Ecto neural progenitor cell (in vitro differentiated cells): Measurements from ENCODE around the gene SPG7.
A peak's percentile ranks its signal among the peaks of the same experiment; 100 is the strongest.
"Not testable (repeated sequence)": the region's sequence is repeated elsewhere in the genome, so short reads cannot be mapped to it uniquely, and the experiment has no call there.

Experiments used
- DNase-seq: peaks from one replicate; pipeline ENCODE4 v3.0.0-alpha.2; 2018; ENCODE audit warnings: low spot score

SPG7 gene

DNA sequence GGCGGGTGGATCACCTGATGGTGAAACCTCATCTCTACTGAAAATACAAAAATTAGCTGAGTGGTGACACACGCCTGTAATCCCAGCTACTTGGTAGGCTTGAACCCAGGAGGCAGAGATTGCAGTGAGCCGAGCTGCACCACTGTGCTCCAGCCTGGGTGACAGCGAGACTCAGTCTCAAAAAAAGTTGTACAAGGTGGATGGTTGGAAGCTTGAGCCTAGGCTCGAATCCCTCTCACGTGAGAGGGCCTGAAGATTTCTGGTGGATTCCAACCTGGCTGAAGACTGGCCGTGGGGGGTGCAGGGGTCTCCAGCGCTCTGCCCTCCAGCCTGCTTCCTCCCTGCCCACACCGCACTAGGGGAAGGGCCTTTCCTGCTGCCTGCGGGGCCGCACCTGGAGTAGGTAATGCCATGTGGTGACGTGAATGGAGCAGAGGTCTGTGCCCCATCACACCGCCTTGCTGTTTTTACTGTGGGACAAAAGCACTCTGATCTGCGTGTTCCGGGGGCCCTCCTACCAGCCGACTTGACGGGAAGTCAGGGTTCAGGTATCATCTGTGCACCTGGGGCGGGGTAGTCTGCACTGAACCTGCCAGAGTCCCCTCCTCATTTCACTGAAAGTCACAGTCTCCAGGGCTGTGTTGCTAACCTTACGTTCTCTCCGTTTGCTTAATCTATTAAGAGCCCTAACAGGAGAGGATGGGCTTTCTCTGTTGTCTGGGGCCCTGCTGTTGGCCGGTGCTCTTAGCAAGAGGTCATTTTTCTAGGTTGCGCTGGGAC is 56.5 kb downstream of the SPG7 start:
- no peak for DNase-seq

GRCh38 chr16:89565256-89565505 is 57.0 kb downstream of the SPG7 start:
- peak; percentile 63 for DNase-seq

DNA sequence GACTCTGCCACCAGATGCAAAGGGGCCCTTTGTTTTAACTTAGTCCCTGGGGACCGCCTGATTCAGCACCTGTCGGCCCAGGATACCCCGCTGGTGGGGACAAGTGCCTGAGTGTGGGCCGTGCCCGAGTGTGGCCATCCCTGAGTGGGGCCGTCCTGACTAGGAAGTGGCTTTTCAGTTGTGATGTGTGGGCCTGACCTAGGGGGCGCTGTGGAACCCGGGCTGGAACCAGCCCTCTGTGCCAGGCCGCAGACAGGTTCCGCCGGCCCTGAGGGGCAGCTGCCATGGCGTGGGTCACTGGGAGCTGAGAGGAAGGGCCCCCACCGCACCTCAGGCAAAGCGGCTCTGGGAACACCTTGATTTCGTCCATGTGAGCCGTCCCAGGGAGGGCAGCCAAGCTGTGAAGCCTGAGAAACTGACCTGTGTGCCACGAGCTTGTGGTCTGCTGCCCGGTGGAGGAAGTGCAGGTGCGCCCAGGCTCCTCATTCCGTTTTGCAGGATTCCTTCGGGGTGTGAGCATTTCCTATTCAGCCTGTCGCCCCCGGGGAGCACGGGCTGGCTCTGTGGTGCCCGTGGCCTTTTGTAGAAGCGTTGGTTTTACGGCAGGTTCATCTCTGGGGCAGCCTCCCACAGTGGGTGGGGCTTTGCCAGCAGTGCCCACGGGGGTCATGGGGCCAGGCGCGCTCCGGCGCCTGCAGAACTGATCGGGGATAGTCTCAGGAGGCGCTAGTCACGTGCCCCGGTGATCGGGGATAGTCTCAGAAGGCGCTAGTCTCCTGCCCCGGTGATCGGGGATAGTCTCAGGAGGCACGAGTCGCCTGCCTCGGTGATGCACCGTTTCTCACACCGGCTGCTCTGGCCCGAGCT is 57.5 kb downstream of the SPG7 start:
- peak; percentile 84 for DNase-seq

- no peak for DNase-seq
These were observed 59.7 kb downstream of the SPG7 start for GRCh38 chr16:89567656-89568594.

GRCh38 chr16:89569506-89570341 is 61.5 kb downstream of the SPG7 start:
- no peak for DNase-seq

DNA sequence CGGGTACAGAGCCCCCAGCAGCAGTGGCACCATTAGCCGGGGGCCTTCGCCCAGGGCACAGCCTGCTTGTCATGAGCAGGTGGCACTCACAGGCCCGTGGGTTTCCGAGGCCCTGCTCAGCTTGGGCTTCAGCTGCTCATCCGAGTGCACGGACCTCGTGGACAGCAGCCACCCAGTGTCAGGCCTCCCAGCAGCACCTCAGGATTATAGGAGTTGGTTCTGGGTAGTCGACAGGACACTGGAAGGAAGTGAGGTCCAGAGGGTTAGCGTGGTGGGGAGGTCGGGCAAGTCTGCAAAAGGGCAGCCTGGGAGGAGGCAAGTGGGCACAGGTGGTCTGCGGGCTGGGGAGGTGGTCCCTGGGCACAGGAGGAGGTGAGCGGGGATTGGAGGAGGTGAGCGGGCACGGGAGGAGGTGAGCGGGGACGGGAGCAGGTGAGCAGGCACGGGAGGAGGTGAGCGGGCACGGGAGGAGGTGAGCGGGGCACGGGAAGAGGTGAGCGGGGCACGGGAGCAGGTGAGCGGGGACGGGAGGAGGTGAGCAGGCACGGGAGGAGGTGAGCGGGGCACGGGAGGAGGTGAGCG is 62.2 kb downstream of the SPG7 start:
- DNase-seq = no peak

DNA sequence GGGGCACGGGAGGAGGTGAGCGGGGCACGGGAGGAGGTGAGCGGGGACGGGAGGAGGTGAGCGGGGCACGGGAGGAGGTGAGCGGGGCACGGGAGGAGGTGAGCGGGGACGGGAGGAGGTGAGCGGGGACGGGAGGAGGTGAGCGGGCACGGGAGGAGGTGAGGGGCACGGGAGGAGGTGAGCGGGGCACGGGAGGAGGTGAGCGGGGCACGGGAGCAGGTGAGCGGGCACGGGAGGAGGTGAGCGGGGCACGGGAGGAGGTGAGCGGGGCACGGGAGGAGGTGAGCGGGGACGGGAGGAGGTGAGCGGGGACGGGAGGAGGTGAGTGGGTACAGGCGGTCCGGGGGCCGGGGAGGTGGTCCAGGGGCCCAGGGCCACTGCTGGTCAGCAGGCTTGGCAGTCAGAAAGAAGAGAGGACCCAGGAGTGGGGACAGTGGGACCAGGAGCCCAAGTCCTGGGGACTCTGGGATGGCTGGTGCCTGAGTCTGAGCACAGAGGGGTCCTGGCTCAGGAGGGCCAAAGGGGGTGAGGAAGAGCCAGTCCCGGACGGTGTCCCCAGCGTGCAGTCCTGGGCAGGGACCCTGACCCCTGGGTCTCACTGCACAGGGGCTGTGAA is 62.9 kb downstream of the SPG7 start:
- not testable (repeated sequence) for DNase-seq

DNA sequence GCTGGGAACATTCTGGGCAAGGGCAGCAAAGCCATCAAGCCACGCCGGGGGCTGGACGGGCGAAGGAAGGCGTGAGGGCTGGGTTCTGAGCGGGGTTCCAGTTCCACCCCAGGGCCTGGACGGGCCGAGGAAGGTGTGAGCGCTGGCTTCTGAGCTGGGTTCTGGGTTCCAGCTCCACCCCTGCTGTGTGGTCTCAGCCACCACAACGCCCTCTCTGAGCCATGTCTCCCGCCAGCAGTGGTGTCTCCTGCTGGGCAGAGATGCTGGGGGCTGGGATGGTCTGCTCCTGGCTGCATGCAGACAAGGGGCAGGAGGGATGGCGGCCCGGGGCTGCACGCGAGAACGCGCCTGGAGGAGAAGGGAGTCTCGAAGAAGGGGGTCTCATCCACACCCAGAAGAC is 63.4 kb downstream of the SPG7 start:
- DNase-seq = no peak

DNA sequence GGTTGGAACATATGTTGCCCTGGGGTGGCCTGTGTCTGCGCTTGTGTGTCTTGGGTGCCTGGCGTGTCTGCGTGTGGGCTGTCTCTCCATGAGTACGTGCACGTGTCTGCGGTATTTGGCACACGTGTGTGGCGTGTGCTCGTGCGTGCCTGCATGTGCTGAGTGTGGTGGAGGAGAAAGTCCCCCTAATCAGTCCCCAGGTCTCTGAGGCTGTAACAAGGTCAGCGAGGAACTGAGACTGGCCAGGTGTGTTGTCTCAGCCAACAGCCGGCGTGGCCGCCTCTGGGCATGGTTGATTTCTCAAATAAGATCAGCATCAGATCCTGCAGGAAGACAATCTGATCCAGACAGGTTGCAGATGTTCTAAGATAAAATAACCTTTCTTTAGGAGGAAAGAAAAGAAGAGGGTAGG is 63.9 kb downstream of the SPG7 start:
- DNase-seq = no peak

- no peak for DNase-seq
These were observed 64.4 kb downstream of the SPG7 start for GRCh38 chr16:89572485-89573205.

DNA sequence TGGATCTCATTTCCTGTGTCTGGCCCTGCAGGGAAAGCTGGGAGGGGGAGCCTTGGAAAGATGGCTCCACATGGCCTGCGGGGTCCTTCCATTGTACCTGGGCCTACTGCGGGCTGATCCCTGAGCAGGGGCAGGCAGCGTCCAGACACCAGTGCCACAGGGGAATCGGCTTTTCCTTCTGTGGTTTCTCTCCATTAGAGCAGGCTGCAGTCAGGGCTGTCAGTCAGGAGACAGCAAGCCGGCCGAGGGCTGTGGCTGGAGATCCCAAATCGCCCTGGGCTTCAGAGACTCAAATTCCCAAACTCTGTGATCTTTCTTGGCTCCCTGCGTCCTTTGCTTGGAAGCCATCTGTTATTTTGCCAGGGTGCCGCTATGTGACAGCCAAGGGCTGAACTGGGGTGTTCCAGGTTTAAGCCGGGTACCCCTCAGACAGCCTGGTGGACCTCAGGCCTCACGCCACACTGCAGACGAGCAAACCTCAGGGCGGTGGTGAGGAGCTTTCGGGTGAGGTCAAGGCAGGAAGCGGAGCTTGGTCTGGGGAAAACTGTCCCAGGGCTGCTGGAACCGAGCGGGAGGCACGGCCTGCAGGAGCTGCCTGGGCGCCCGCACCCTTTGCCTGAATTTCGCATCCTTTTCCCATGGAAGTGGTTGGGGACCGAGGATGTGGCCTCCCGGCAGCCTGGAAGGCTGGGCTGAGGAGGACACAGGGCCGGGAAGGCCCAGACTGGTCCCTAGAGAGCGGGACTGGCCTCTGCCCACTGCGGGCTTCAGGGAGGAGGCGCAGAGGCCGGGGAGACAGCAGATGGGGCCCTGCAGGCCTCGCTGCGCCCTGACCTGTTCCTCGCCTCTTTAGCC is 65.8 kb downstream of the SPG7 start:
- no peak for DNase-seq

- DNase-seq = peak; percentile 90
These were observed 66.6 kb downstream of the SPG7 start for GRCh38 chr16:89574681-89575246.

DNA sequence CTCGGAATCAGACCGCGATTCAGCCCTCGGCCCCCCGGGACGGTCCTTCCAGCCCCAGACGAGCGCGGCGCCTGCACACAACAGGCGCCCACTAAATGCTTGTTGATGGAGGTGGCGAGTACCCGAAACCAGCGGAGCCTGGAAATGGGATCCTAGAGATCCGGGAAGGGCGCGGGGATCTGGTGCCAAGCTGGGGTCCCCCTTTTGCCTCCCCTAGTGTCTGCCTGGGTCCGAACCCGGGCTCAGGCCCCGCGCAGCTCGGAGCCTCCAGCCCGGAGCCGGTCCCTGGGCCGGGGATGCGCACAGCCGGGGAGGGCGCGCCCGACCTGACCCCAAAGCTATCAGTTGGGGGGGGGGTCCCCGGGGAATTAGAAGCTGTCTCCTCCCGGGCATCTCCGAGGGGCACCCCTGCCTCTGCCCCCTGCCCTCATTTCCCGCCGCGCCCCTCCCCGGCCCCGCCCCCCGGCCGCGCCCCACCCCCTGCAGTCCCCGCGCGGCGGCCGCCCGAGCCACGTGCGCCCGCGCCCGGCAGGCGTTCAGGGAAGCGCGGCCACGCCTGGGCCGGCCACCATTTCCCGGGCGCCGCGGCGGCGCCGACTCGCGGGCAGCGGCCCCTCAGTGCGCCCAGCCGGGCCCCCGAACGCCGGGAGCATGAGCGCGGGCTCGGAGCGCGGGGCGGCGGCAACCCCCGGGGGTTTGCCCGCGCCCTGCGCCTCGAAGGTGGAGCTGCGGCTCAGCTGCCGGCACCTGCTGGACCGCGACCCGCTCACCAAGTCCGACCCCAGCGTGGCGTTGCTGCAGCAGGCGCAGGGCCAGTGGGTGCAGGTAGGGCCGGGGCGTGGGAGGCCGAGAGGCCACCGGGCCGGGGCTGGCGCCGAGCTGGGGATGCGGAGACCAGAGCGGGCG is 67.3 kb downstream of the SPG7 start, which contains the start of gene CPNE7:
Gene CPNE7 (plus strand): TSS at position 512 of the 906 bp plus-strand sequence. CDS start 140 bp downstream, at position 652.
- DNase-seq = no peak

DNA sequence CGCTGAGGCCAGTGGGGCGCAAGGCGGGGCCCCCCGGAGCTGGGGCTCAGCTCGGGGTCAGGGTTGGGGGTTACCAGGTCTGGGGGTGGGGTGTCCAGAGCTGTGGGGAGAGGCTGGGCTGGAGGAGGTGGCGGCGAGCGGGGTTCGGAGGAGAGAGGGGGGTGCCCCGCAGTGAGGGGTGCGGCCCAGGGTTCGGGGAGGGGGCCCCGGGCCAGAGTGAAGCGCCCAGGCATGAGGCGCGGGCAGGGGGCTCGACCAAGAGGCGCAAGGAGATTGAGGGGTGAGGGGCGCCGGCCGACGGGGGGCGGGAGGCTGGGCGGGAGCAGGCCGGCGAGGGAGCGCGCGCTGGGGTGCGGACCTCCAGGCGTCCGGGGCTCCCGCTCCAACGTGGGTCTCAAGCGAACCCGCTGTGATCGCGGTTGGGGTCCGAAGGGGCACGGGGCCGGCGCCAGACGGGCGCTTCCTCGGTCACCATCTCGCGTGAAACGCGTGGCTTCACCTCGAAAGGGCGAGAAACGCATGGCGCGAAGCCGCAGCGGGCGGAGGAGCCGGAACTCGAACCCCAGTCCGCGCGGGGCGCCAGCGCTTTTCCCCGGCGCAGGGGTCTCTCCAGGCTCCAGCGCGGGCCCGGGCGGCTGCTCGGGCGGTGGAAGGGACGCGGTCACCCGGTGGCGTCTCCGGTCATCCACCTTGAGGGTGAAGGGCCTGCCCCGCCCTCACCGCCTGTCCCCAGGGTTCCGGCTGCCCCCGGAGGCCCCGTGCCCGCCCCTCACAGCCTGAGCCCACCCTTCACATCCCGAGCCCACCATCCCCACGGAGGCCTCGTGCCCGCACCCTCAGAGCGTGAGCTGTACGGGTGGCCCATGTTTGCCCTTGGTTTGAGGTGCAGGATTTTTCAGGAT is 68.2 kb downstream of the SPG7 start:
- DNase-seq = no peak

DNA sequence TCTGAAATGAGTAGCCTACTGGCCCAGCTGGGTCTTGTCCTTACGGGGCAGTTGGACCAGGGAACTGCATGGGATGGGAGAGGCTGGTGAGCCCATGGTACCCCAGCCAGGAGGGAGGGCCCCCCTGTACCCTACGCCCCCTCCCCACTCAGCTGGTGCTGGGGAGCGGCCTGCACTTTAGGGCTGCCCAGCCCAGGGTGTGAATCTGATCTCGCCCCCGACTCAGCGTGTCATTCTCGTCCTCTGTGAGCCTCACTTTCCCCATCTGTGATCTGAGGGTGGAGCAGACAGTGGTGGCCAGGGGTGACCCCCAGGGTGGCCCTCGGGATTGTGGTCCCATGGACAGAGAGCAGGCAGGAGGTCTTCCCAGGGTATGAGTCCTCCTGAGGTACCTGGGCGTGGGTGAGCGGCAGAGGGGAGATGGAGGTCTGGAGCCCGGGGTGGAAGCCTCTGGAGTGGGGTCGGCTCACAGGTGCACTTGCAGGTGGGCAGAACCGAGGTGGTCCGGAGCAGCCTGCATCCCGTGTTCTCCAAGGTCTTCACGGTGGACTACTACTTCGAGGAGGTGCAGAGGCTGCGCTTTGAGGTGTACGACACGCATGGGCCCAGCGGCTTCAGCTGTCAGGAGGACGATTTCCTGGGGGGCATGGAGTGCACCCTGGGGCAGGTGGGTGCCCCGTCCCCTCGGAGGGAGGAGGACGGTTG is 69.0 kb downstream of the SPG7 start:
- no peak for DNase-seq

- DNase-seq = no peak
These were observed 71.1 kb downstream of the SPG7 start for GRCh38 chr16:89579351-89579750.
